Adrenal gland (tissue), 5 donors: ENCODE measurements around the gene GDF2.

Experiments used
- POLR2A ChIP-seq, 2 donors: fragments of 450-650 bp; IDR thresholded peaks; one replicate each; pipeline ENCODE4 v1.6.1; 2017; ENCODE audit warnings: antibody characterized with exemption in 2 of 2, mild to moderate bottlenecking in 2 of 2, moderate library complexity in 1 of 2
- TF ChIP-seq, protein P1 (sequence below), 6 experiments: fragments of 450-650 bp in 4 of 6; fragments of 200-600 bp in 2 of 6; sonication (generic) in 1 of 6; IDR thresholded peaks; 1 replicate in 5 of 6; 2 replicates in 1 of 6; pipeline versions ENCODE4 v1.5.1 to v1.8.0; 2016 to 2021; ENCODE audit warnings: antibody characterized with exemption in 6 of 6, mild to moderate bottlenecking in 2 of 6, moderate library complexity in 1 of 6
- donor health status: DM: no; HTN: no; CAD: no.

DNA sequence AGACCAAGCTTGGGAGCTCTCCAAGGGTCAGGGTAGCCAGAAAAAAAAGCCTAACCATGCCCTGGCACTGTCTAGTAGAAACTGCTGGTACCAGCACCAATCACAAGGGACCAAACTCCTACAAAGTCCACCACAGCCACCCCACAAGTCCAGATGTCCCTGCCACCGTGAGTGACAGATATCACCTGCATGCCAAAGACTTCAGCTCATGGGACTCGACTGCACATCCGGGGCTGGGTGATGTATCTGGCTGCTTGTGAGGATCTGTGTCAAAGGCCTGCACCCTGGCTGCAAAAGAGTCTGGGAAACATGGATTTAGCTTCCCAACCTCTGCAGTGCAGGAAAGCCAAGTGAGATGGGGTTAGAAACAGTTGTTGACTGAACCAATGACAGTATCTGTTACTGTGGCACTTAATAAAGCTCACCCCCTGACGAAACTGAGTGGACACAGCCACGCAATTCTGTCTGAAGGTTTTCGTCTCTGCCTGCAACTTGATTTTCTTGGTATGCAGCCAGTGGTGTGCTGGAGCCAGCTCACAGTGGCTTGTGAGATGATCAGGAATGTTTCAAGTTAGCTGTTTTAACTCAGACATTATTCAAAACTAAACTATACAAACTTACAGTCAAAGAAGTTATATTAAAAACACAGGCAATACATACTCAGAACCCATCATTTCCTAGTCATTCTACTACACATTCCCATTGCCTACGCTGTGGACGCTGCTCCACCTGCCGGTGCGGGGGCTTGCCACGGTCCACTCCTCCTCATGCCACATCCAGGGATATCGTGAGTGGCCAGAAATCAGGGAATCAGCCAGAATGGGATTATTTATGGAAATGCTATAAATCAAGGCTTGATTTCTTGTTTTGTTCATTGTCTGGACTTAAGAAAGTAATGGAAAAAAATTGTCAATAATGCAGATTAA lies 52.6 kb downstream of the GDF2 start:
- TF ChIP-seq POLR2A (IDR thresholded peaks at IDR 0.05) = no peak
- TF ChIP-seq, protein P1, sequence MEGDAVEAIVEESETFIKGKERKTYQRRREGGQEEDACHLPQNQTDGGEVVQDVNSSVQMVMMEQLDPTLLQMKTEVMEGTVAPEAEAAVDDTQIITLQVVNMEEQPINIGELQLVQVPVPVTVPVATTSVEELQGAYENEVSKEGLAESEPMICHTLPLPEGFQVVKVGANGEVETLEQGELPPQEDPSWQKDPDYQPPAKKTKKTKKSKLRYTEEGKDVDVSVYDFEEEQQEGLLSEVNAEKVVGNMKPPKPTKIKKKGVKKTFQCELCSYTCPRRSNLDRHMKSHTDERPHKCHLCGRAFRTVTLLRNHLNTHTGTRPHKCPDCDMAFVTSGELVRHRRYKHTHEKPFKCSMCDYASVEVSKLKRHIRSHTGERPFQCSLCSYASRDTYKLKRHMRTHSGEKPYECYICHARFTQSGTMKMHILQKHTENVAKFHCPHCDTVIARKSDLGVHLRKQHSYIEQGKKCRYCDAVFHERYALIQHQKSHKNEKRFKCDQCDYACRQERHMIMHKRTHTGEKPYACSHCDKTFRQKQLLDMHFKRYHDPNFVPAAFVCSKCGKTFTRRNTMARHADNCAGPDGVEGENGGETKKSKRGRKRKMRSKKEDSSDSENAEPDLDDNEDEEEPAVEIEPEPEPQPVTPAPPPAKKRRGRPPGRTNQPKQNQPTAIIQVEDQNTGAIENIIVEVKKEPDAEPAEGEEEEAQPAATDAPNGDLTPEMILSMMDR (IDR thresholded peaks at IDR 0.05) = no peak
